ENCODE data around the gene SIK3.

SIK3 gene

DNA sequence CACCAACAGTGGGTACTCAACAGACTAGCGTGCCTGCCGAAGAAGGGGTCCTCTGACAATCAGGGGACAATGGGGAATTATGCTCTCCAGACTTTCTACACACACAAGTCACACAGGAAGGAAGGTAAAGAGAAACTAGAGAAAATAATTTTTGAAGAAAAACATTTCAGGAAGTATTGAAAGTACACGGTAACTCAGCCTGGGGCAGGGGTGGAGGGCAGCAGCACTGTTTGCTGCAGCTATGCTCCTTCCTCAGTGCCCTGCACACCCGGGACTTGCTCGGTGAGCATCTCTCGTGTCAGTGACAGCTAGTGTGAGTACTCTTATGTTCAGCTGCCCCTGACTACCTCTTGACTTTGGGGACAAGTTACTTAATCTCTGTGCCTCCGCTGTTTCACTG is 242.8 kb downstream of the SIK3 start:
- Histone ChIP-seq H3K27me3 (replicated peaks; ENCODE audit: control insufficient read depth, insufficient read depth, low read length) (no peaks in the 10 kb centered on the region), H3K4me3 (replicated peaks; ENCODE audit: low read depth, low read length) (no peak overlapping the region), H3K36me3 (ENCODE audit: control insufficient read depth, insufficient read depth, low read length) (peaks cover 7% of the 10 kb centered on the region)
- TF ChIP-seq, protein P1, sequence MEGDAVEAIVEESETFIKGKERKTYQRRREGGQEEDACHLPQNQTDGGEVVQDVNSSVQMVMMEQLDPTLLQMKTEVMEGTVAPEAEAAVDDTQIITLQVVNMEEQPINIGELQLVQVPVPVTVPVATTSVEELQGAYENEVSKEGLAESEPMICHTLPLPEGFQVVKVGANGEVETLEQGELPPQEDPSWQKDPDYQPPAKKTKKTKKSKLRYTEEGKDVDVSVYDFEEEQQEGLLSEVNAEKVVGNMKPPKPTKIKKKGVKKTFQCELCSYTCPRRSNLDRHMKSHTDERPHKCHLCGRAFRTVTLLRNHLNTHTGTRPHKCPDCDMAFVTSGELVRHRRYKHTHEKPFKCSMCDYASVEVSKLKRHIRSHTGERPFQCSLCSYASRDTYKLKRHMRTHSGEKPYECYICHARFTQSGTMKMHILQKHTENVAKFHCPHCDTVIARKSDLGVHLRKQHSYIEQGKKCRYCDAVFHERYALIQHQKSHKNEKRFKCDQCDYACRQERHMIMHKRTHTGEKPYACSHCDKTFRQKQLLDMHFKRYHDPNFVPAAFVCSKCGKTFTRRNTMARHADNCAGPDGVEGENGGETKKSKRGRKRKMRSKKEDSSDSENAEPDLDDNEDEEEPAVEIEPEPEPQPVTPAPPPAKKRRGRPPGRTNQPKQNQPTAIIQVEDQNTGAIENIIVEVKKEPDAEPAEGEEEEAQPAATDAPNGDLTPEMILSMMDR (IDR thresholded peaks at IDR 0.05; ENCODE audit: insufficient read depth, low read length, poor library complexity, severe bottlenecking): no peak
- DNase-seq (ENCODE audit: extremely low read depth, insufficient read length): no peak

- Histone ChIP-seq H3K27me3 (replicated peaks; ENCODE audit: control insufficient read depth, insufficient read depth, low read length) (no peaks in the 10 kb centered on the region), H3K36me3 (ENCODE audit: control insufficient read depth, insufficient read depth, low read length) (peaks cover 5% of the 10 kb centered on the region), H3K4me3 (replicated peaks; ENCODE audit: low read depth, low read length) (no peak overlapping the region; the same call in 1 of the 2 replicates)
- peak; percentile 61 for DNase-seq (ENCODE audit: extremely low read depth, insufficient read length)
- TF ChIP-seq, protein P1 (IDR thresholded peaks at IDR 0.05; ENCODE audit: insufficient read depth, low read length, poor library complexity, severe bottlenecking): no peak
These were observed 244.7 kb downstream of the SIK3 start for GRCh38 chr11:116853461-116854073.

GRCh38 chr11:116852261-116853031 is 245.8 kb downstream of the SIK3 start:
- TF ChIP-seq, protein P1 (IDR thresholded peaks at IDR 0.05; ENCODE audit: insufficient read depth, low read length, poor library complexity, severe bottlenecking): no peak
- no peak overlapping the region for H3K4me3 ChIP-seq (replicated peaks; ENCODE audit: low read depth, low read length)
- peaks cover 10% of the 10 kb centered on the region for H3K36me3 ChIP-seq (ENCODE audit: control insufficient read depth, insufficient read depth, low read length)
- no peaks in the 10 kb centered on the region for H3K27me3 ChIP-seq (replicated peaks; ENCODE audit: control insufficient read depth, insufficient read depth, low read length)
- DNase-seq (ENCODE audit: extremely low read depth, insufficient read length): no peak

GRCh38 chr11:116851626-116852025 is 246.6 kb downstream of the SIK3 start:
- no peaks in the 10 kb centered on the region for H3K27me3 ChIP-seq (replicated peaks; ENCODE audit: control insufficient read depth, insufficient read depth, low read length)
- no peak overlapping the region for H3K4me3 ChIP-seq (replicated peaks; ENCODE audit: low read depth, low read length)
- no peak for DNase-seq (ENCODE audit: extremely low read depth, insufficient read length)
- TF ChIP-seq, protein P1 (IDR thresholded peaks at IDR 0.05; ENCODE audit: insufficient read depth, low read length, poor library complexity, severe bottlenecking): no peak
- H3K36me3 ChIP-seq (ENCODE audit: control insufficient read depth, insufficient read depth, low read length): peaks cover 14% of the 10 kb centered on the region

DNA sequence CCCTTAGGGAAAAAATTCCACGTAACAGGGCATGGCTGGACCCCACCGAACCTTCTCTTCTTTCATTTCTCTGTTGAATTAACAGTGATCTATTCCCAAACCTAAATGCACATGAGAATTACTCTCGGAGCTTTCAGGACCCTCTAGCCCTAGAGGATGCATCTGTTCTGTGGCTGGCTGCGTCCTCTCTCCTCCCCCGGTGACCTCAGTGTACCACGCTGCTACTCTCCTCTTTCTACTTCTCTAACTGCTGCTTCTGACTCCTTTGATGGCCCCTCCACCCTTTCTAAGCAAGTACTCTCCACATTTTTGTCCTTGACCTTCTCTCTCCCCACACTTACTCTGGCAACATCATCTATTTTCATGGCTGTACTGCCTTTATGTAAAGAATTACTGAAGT is 248.7 kb downstream of the SIK3 start:
- Histone ChIP-seq H3K4me3 (replicated peaks; ENCODE audit: low read depth, low read length) (no peak overlapping the region), H3K36me3 (ENCODE audit: control insufficient read depth, insufficient read depth, low read length) (peaks cover 25% of the 10 kb centered on the region), H3K27me3 (replicated peaks; ENCODE audit: control insufficient read depth, insufficient read depth, low read length) (no peaks in the 10 kb centered on the region)
- TF ChIP-seq, protein P1 (IDR thresholded peaks at IDR 0.05; ENCODE audit: insufficient read depth, low read length, poor library complexity, severe bottlenecking): no peak
- no peak for DNase-seq (ENCODE audit: extremely low read depth, insufficient read length)
